Aorta (tissue), 5 donors: ENCODE measurements around the gene TNFRSF1A. TPM values are rescaled to one million over a fixed set of nuclear protein-coding genes. Genes with fewer than 3 reads are reported as not detected.
"Not testable (repeated sequence)": the region's sequence is repeated elsewhere in the genome, so short reads cannot be mapped to it uniquely, and the experiment has no call there.

ENCODE experiments used
- ATAC-seq: fragments of 200-7000 bp; cut with Tn5 transposase; one replicate; pipeline ENCODE4 v1.9.1; 2022; ENCODE audit warnings: moderate library complexity; ENCODE audit not compliant: low FRiP score
- DNase-seq, 2 donors: peaks; one replicate each; pipeline ENCODE4 v3.0.0-alpha.2; 2020
- H3K27ac ChIP-seq, 2 donors: one replicate each; pipeline ENCODE4 v1.5.1; 2013; ENCODE audit warnings: low read length in 2 of 2, mild to moderate bottlenecking in 2 of 2, moderate library complexity in 2 of 2, control low read depth in 1 of 2, inconsistent platforms in 1 of 2, low read depth in 1 of 2
- H3K27me3 ChIP-seq, 2 donors: one replicate each; pipeline ENCODE4 v1.6.1; 2013; ENCODE audit warnings: control low read depth in 1 of 2, low read length in 1 of 2, mild to moderate bottlenecking in 1 of 2, moderate library complexity in 1 of 2; ENCODE audit not compliant: insufficient read depth in 2 of 2, control insufficient read depth in 1 of 2
- H3K36me3 ChIP-seq, 2 donors: one replicate each; pipeline ENCODE4 v1.6.1; 2013; ENCODE audit warnings: control low read depth in 1 of 2, low read length in 1 of 2, mild to moderate bottlenecking in 1 of 2; ENCODE audit not compliant: insufficient read depth in 2 of 2, control insufficient read depth in 1 of 2
- H3K4me1 ChIP-seq, 2 donors: one replicate each; pipeline ENCODE4 v1.6.1; 2013; ENCODE audit warnings: low read length in 2 of 2, control low read depth in 1 of 2, mild to moderate bottlenecking in 1 of 2, moderate library complexity in 1 of 2; ENCODE audit not compliant: insufficient read depth in 2 of 2, control insufficient read depth in 1 of 2
- H3K4me3 ChIP-seq, 2 donors: one replicate each; pipeline ENCODE4 v1.5.1; 2013; ENCODE audit warnings: low read length in 2 of 2, control low read depth in 1 of 2, mild to moderate bottlenecking in 1 of 2
- H3K9me3 ChIP-seq: one replicate; pipeline ENCODE4 v1.6.1; 2013; ENCODE audit warnings: mild to moderate bottlenecking, low read length; ENCODE audit not compliant: control insufficient read depth
- WGBS, 2 donors: extraction: QIAGEN DNeasy Blood & Tissue Kit; methylation state at CpG; one replicate each; pipeline ENCODE4 v1.1.7; 2013; 5-methylcytosine and 5-hydroxymethylcytosine counted together
- intact Hi-C, 2 donors: fragments of 100-400 bp; cut with DNase I; formaldehyde crosslinking; loops; one replicate each; pipeline versions ENCODE4 v1.14.2 to v1.15.0; 2022
- polyA plus RNA-seq, 2 donors: library from polyadenylated mRNA; stranded (reverse); fragments of 200-250 nt; gene quantifications; one replicate each; pipeline ENCODE4 v1.2.3, GENCODE V29; 2013
- total RNA-seq, 2 donors: library from RNA; stranded (reverse); fragmentation: NEBNext Ultra II Directional; extraction: Animal tissue kit (Norgen Biotek cat#: 25700); gene quantifications; one replicate each; pipeline ENCODE4 v1.2.1, GENCODE V29; 2021
- donor health status: healthy with polysubstance abuse.
- donor health status: Bipolar disorder and iron deficiency.
- donor health status: DM: no; HTN: no; CAD: no.
- donor health status: DM: no; HTN: no; CAD: no.
- donor health status: DM: yes; HTN: yes; CAD: no.

The TNFRSF1A gene
- total and polyA plus RNA-seq, 4 donors, result 36.9 to 236 (median 151) TPM

DNA sequence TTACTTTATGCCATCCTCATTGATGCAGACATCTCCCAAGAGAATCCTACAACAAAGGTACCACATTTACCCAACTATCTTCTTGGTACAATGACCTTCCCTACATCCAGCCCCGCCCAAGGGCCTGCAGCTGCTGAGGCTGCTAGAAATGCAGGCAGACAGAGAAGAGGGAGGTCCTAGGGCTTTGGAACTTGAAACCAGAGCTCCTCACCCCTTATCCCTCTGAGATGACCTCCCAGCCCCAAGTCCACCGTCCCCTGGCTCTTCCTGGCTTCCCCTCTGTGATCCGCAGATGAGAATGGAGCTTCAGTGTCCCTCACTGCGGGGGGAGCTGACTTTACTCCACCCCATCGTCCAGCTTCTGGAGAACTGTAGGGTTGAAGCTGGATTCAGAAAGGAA, 1.6 kb upstream of the TNFRSF1A start:
- DNase-seq, result peak in 1 of 2 donors; percentile 58

DNA sequence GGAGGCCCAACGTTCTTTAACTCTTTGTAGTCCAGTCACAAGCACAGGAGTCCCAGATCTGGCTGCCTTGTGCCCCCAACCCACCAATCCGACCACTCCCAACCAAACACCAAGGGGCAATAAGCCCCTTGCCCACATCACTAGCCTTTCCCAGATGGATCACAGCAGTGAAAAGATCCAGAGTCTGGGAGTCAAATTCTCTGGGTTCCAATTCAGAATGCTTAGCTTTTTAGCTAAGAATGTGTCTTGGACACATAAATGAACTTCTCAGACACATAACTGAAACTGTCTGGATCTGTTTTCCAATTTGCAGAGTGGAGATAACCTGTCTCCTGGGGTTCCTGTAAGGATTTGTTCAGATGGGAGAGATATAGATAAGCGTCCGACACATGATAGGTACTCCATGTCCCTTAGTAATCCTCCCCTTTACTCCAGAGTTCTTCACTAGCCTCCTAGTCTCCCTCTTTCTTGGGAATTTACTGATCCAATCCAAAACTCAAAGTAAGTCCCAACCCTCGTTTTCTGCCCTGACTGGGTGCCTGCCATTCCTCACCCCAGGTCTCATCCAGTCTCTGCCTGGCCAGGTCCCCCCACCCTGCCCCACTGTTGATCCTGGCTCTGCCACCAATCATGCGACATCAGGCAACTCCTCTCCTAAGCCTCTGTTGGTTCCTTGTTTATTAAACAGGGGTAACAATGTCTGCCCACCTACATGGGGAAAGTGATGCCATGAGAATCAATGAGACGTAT, 439 bp upstream of the TNFRSF1A start:
- no peak for ATAC-seq
- whole genome bisulfite sequencing, 2 donors, result 14 to 15% methylated on average over 7 of the region's 7 CpGs

More for the DNA sequence above, 1.6 kb upstream of the TNFRSF1A start:
- Histone ChIP-seq H3K27me3 (no peaks in the 10 kb centered on the region), H3K9me3 (no peaks in the 10 kb centered on the region), H3K4me1 (peaks cover 2 to 3% of the 10 kb centered on the region in 2 donors), H3K4me3 (no peak overlapping the region), H3K36me3 (no peaks in the 10 kb centered on the region), H3K27ac (peak overlapping the region; percentile 29 to 72)
- no peak for ATAC-seq
- intact Hi-C loops, result loop anchor here (5.0 kb wide), 2 partner anchors 39 to 79 kb away; partner anchors contain the start of gene LTBR (in 1 of the 2)
- WGBS, 2 donors, result 69 to 74% methylated on average over 5 of the region's 5 CpGs

DNA sequence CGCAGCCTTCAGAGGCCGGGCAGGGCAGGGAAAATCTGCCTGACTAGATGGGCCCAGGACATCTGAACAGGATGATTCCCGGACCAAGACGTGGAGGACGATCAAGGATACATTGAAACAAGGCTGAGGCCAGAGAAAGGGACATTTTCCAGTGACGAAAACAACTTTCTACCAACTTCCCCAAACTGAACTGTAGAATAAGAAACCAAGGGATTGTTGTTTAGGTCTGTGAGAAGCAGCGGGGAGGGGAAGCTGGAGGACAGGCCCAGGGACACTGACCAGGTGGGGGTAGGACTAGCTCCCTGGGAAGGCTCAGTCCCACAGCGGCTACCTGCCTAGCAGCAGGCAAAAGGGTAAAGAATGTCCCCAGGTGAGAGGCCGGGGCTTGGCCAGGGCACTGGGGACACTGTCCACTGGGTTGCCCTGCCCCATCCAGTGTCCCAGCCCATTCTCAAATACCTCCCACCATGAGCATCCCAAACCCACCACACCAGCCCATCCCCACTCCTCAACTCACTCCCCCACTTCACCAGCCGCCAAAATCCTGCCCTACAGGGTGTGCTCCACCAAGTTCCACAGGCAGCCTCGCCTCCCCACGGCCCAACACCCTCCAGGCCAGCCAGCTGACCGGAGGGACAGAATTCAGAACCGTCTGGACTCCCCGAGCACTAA, 995 bp downstream of the TNFRSF1A start:
- Histone ChIP-seq H3K27ac (peak overlapping the region; percentile 29 to 96), H3K4me3 (peak overlapping the region; percentile 32 to 74), H3K9me3 (no peaks in the 10 kb centered on the region), H3K36me3 (no peaks in the 10 kb centered on the region), H3K4me1 (peaks cover 0 to 2% of the 10 kb centered on the region in 2 donors), H3K27me3 (no peaks in the 10 kb centered on the region)
- no peak for ATAC-seq
- intact Hi-C loops, result loop anchor here (5.0 kb wide), 2 partner anchors 41 to 81 kb away; partner anchors contain the start of gene LTBR (in 1 of the 2)
- WGBS, 2 donors, result 1% methylated on average over 15 of the region's 15 CpGs
- DNase-seq, result peak in 1 of 2 donors; percentile 62

More for the DNA sequence above, 439 bp upstream of the TNFRSF1A start:
- no peaks in the 10 kb centered on the region for H3K9me3 ChIP-seq
- peaks cover 2 to 3% of the 10 kb centered on the region in 2 donors for H3K4me1 ChIP-seq
- intact Hi-C loops, result loop anchor here (5.0 kb wide), 2 partner anchors 40 to 80 kb away; partner anchors contain the start of gene LTBR (in 1 of the 2)
- no peak for DNase-seq
- H3K36me3 ChIP-seq, result no peaks in the 10 kb centered on the region
- peak overlapping the region; percentile 29 to 96 for H3K27ac ChIP-seq
- peak overlapping the region in 1 of 2 donors; percentile 74 for H3K4me3 ChIP-seq
- no peaks in the 10 kb centered on the region for H3K27me3 ChIP-seq

DNA sequence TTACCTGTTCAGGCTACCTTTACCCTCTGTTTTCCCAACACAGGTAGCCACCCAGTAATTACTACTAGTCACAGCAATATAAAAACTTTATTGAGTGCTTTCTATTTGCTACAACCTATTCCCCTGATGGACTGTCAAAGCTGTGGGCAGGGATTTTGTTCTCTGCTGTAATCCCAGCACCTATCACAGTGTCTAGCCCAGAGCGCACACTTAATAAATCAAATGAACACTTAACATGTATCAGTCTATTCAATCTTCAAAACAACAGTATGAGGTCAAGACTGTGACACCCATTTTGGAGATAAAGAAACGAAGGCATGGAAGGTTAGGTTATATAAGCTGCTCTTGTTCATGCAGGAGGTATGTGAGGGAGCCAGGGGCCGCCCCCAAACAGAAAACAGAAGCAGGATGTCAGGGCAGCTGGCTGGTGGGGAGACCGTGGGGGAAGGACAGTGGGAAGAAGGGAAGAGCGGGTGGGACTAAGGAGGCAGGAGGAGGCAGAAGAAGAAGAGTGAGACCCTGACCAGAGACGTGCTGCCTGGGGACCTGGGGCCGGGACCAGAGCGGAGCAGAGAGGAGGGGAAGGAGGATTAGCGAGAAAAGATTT, 1.7 kb downstream of the TNFRSF1A start:
- Histone ChIP-seq H3K36me3 (no peaks in the 10 kb centered on the region), H3K4me3 (peak overlapping the region; percentile 32 to 74), H3K9me3 (no peaks in the 10 kb centered on the region), H3K4me1 (no peaks in the 10 kb centered on the region), H3K27ac (peak overlapping the region; percentile 29 to 96), H3K27me3 (no peaks in the 10 kb centered on the region)
- ATAC-seq (no peak), DNase-seq (no peak)
- 1% methylated on average over 9 of the region's 9 CpGs for whole genome bisulfite sequencing, 2 donors
- intact Hi-C loops, result loop anchor here (5.0 kb wide), 2 partner anchors 42 to 82 kb away; partner anchors contain the start of gene LTBR (in 1 of the 2)

DNA sequence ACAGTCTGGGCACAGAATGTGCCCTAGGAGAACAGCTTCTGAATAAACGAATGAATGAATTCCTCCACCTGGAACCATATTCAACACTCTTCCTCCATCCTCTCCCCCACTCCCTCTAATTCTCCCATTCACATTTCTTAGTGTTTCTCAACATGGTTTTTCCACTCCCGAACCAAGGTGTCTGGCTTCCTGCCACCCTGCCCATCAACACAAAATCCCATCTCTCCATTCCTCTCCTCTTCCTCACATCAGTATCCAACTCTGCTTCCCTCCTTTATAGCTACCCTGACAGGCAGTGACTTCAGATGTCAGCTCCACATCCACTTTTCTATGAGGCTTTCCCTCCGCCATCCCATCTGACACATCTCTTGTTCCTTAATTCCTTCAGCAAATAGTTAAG, 2.9 kb downstream of the TNFRSF1A start:
- H3K9me3 ChIP-seq, result no peaks in the 10 kb centered on the region
- H3K4me3 ChIP-seq, result peak overlapping the region; percentile 2 to 74
- intact Hi-C loops, result loop anchor here (5.0 kb wide), 3 partner anchors 193 to 213 kb away; partner anchors contain the start of gene GAPDH (in 1 of the 2)
- H3K27me3 ChIP-seq, result no peaks in the 10 kb centered on the region
- no peaks in the 10 kb centered on the region for H3K36me3 ChIP-seq
- ATAC-seq, result no peak
- H3K4me1 ChIP-seq, result no peaks in the 10 kb centered on the region
- WGBS, 2 donors, result 37% methylated on average over 3 of the region's 3 CpGs
- DNase-seq, result no peak
- peak overlapping the region in 1 of 2 donors; percentile 34 for H3K27ac ChIP-seq

- WGBS, 2 donors, result 72 to 76% methylated on average over 8 of the region's 8 CpGs
- ATAC-seq, H3K36me3 ChIP-seq, H3K4me1 ChIP-seq, H3K9me3 ChIP-seq, H3K4me3 ChIP-seq, DNase-seq, H3K27me3 ChIP-seq: not testable (repeated sequence)
- intact Hi-C loops, result loop anchor here (5.0 kb wide), 3 partner anchors 194 to 214 kb away; partner anchors contain the start of gene GAPDH (in 1 of the 2)
- peak overlapping the region in 1 of 2 donors; percentile 34 for H3K27ac ChIP-seq
These were observed 3.3 kb downstream of the TNFRSF1A start for GRCh38 chr12:6338536-6338935.

- peaks cover 0 to 7% of the 10 kb centered on the region in 2 donors for H3K36me3 ChIP-seq
- H3K4me1 ChIP-seq, result no peaks in the 10 kb centered on the region
- H3K27me3 ChIP-seq, result no peaks in the 10 kb centered on the region
- WGBS, 2 donors, result 53 to 63% methylated on average over 12 of the region's 12 CpGs
- intact Hi-C loops, result loop anchor here (2.0 to 5.0 kb wide), 4 partner anchors 47 to 214 kb away; partner anchors contain the start of genes GAPDH (in 1 of the 2) and LTBR (in 1 of the 2)
- DNase-seq, result no peak
- H3K4me3 ChIP-seq, result no peak overlapping the region
- no peaks in the 10 kb centered on the region for H3K9me3 ChIP-seq
- ATAC-seq, result no peak
- peak overlapping the region in 1 of 2 donors; percentile 91 for H3K27ac ChIP-seq
These were observed 3.9 kb downstream of the TNFRSF1A start for GRCh38 chr12:6337958-6338433.
